IgD-negative memory B cell (primary cell): Measurements from ENCODE around the gene VWA2. TPM values are rescaled to one million over a fixed set of nuclear protein-coding genes. Genes with fewer than 3 reads are reported as not detected.
A peak's percentile ranks its signal among the peaks of the same experiment; 100 is the strongest.

Source experiments
- H3K27ac Mint-ChIP-seq, 3 donors: one replicate each; pipeline ENCODE4 v1.8.0; 2020 to 2022; ENCODE audit warnings: mild to moderate bottlenecking in 3 of 3, mixed read lengths in 3 of 3, moderate library complexity in 1 of 3
- H3K27me3 Mint-ChIP-seq: one replicate; pipeline ENCODE4 v1.8.0; 2021; ENCODE audit warnings: mixed read lengths
- H3K36me3 Mint-ChIP-seq: one replicate; pipeline ENCODE4 v1.8.0; 2020; ENCODE audit warnings: mild to moderate bottlenecking, mixed read lengths
- H3K4me1 Mint-ChIP-seq, 3 donors: one replicate each; pipeline ENCODE4 v1.8.0; 2020 to 2022; ENCODE audit warnings: mixed read lengths in 3 of 3, mild to moderate bottlenecking in 1 of 3
- H3K4me3 Mint-ChIP-seq, 4 donors: one replicate each; pipeline ENCODE4 v1.8.0; 2020 to 2022; ENCODE audit warnings: mild to moderate bottlenecking in 4 of 4, mixed read lengths in 4 of 4, moderate library complexity in 3 of 4
- H3K9me3 Mint-ChIP-seq, 3 donors: one replicate each; pipeline ENCODE4 v1.8.0; 2020 to 2021; ENCODE audit warnings: mixed read lengths in 3 of 3, mild to moderate bottlenecking in 1 of 3
- polyA plus RNA-seq: library from polyadenylated mRNA; unstranded; fragments of 300-500 nt; fragmentation: Illumina TruSeq; gene quantifications from one replicate; pipeline ENCODE4 v1.2.3, GENCODE V29; 2021

The VWA2 gene, protein sequence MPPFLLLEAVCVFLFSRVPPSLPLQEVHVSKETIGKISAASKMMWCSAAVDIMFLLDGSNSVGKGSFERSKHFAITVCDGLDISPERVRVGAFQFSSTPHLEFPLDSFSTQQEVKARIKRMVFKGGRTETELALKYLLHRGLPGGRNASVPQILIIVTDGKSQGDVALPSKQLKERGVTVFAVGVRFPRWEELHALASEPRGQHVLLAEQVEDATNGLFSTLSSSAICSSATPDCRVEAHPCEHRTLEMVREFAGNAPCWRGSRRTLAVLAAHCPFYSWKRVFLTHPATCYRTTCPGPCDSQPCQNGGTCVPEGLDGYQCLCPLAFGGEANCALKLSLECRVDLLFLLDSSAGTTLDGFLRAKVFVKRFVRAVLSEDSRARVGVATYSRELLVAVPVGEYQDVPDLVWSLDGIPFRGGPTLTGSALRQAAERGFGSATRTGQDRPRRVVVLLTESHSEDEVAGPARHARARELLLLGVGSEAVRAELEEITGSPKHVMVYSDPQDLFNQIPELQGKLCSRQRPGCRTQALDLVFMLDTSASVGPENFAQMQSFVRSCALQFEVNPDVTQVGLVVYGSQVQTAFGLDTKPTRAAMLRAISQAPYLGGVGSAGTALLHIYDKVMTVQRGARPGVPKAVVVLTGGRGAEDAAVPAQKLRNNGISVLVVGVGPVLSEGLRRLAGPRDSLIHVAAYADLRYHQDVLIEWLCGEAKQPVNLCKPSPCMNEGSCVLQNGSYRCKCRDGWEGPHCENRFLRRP
- not detected for polyA plus RNA-seq

DNA sequence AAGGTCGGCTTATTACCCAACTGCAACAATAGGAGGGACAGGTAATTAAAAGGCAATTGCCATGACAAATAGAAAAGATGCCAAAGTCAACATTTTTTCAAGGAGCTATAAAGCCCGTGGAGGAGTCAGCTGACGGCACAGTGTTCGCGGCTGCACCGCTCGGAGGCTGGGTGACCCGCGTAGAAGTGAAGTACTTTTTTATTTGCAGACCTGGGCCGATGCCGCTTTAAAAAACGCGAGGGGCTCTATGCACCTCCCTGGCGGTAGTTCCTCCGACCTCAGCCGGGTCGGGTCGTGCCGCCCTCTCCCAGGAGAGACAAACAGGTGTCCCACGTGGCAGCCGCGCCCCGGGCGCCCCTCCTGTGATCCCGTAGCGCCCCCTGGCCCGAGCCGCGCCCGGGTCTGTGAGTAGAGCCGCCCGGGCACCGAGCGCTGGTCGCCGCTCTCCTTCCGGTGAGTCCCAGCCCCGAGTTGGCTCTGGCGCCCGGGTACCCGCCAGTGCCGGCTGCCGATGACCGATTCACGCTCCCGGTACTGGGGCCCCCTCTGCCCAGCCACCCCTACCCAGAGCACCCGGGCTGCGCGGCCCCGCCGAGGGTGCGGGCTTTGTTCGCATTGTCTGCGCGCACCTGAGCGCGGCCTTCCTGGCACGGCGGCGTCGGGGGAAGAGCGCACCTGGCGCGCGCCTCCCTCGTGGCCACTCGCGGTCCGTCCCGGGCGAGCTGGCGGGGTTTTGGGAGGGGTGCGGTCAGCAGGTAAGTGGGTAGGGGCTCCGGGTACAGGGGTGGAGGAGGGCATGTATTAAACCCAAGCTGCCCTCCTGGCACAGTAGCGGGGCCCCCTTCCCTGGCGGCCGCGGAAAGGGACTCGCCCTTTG lies at the start of gene VWA2:
Gene VWA2, plus strand, starts transcription at position 138 of the 877 bp plus-strand sequence. CDS start 9,460 bp downstream, outside the sequence.
- Mint-ChIP-seq H3K27ac (no peak within 1 kb of the TSS), H3K36me3 (peaks cover 2% of the 10 kb centered on the region), H3K4me3 (peak within 1 kb of the TSS in 3 of 4 donors; percentile 50 to 77 (median 63)), H3K27me3 (peaks cover 35% of the 10 kb centered on the region), H3K9me3 (no peaks in the 10 kb centered on the region), H3K4me1 (peaks cover 2 to 6% (median 4%) of the 10 kb centered on the region in 3 donors)

DNA sequence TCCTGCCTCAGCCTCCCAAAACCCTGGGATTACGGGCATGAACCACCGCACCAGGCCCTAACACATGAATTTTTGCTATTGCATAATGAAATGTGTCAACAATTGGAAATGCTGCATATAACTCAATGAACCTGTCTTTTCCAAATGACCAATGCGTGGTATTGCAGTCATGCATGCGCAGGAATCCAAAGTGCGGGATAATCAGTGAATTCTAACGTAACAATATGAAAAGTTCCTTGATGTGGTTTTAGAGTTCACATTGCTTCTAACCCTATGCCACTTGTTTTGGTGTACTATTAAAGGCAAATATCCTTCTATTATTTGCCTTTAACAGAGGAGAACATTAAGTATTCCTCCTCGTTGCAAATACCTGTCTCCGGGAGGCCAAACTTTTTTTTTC lies 49.4 kb upstream of the VWA2 start:
- Mint-ChIP-seq H3K9me3 (no peaks in the 10 kb centered on the region), H3K27me3 (peaks cover 5% of the 10 kb centered on the region), H3K4me1 (peaks cover 0 to 15% (median 7%) of the 10 kb centered on the region in 3 donors), H3K27ac (no peak overlapping the region), H3K4me3 (no peak overlapping the region), H3K36me3 (peaks cover under 1% of the 10 kb centered on the region)

DNA sequence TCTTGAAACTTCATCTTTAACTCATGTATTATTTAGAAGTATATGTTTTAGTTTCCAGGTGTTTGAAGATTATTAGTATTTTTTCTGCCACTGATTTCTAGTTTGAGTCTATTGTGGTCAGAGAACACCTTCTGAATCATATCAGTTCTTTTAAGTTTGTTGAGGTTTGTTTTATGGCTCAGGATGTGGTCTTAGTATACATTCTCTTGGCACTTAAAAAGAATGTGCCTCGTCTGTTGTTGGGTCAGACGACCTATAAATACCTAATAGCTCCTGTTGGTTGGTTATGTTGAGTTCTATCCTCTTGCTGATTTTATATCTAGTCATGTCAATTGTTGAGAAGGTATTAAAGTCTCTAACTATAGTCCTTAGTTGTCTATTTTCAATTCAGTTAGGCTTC lies 44.0 kb upstream of the VWA2 start:
- peaks cover 1% of the 10 kb centered on the region for H3K27me3 Mint-ChIP-seq
- no peak overlapping the region for H3K4me3 Mint-ChIP-seq
- no peaks in the 10 kb centered on the region for H3K4me1 Mint-ChIP-seq
- no peak overlapping the region for H3K27ac Mint-ChIP-seq
- no peaks in the 10 kb centered on the region for H3K36me3 Mint-ChIP-seq
- H3K9me3 Mint-ChIP-seq = peaks cover 0 to 3% (median 0%) of the 10 kb centered on the region in 3 donors

DNA sequence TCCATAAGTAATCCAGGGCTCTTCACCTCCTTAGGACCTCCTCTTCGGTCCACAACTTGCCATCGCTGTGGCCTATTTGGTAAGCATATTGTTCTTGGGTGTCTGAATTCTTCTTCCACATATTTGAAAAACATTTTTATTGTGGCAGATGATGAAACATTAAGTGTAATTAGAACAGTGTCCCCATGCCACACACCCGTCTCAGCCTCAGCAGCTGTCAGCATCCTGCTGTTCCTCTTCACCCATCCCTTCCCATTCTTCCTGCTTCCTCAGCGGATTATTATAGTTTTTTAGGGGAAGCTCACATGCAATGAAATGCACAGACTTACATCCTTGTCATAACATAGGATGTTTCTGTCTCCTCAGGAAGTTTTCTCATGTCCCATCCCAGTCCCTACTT lies 39.8 kb upstream of the VWA2 start:
- H3K27me3 Mint-ChIP-seq = peaks cover 9% of the 10 kb centered on the region
- no peaks in the 10 kb centered on the region for H3K36me3 Mint-ChIP-seq
- no peak overlapping the region for H3K27ac Mint-ChIP-seq
- H3K9me3 Mint-ChIP-seq = peaks cover 0 to 3% (median 0%) of the 10 kb centered on the region in 3 donors
- H3K4me3 Mint-ChIP-seq = no peak overlapping the region
- no peaks in the 10 kb centered on the region for H3K4me1 Mint-ChIP-seq

DNA sequence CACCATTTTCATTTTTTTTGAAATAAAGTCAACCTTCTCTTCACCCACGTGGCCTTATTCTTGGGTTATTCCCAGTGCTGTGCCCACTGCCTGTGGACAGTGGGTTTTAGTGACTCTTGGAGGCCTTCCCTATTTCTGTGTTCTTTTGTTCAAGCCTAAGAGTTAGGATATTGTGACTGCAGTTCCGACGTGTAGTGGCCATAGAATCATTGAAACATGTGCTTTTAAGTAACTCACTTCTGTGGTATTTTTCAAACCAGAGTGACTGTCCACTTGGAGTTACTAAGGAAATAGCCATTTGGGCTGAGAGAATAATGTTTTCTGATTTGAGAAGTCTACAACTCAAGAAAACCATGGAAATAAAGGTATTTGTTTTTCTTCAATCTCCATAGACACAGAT lies 36.2 kb upstream of the VWA2 start:
- H3K9me3 Mint-ChIP-seq = no peaks in the 10 kb centered on the region
- H3K27me3 Mint-ChIP-seq = peaks cover 8% of the 10 kb centered on the region
- H3K4me3 Mint-ChIP-seq = no peak overlapping the region
- peaks cover 0 to 1% (median 0%) of the 10 kb centered on the region in 3 donors for H3K4me1 Mint-ChIP-seq
- H3K36me3 Mint-ChIP-seq = no peaks in the 10 kb centered on the region
- H3K27ac Mint-ChIP-seq = peak overlapping the region in 1 of 3 donors; percentile 54

DNA sequence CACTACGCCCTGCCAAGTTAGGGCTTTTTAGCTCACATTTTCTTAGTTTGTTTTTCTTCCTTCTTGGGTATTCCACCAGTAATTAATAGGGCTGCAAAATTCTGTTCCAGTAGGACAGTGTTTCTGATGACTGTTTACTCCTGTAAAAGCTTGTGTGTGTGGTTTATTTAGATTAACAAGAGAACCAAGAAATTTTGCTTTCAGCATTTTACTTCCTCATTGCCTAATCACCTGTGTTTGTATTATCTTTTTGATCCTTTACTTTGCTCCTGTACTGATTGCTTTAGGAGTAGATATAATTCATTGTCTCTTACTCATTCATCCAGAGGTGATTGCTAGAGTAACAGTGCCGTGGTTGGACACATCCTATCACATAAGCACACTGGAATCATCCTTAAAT lies 32.2 kb upstream of the VWA2 start:
- H3K4me1 Mint-ChIP-seq = peaks cover 0 to 1% (median 0%) of the 10 kb centered on the region in 3 donors
- H3K27ac Mint-ChIP-seq = no peak overlapping the region
- no peaks in the 10 kb centered on the region for H3K36me3 Mint-ChIP-seq
- peaks cover 11% of the 10 kb centered on the region for H3K27me3 Mint-ChIP-seq
- no peak overlapping the region for H3K4me3 Mint-ChIP-seq
- no peaks in the 10 kb centered on the region for H3K9me3 Mint-ChIP-seq

DNA sequence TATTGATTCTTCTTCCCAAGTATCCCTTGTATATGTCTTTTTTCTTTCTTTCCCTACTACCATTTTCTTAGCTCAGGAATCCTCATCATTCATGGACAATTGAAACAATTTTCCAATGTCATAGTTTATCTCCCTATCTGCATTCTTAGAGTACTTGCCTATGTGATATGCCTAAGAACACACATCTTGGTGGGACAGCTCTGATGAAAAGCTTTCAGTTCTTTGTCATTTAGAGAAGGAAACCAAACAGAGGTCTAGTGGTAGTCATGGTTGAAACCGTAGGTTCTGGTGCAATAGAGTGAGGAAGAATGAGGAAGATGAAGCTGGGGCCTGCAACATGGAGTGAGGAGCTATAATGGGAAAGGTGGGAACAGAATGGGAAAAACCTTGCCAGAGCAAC lies 31.7 kb upstream of the VWA2 start:
- no peak overlapping the region for H3K4me3 Mint-ChIP-seq
- H3K27me3 Mint-ChIP-seq = peaks cover 11% of the 10 kb centered on the region
- no peaks in the 10 kb centered on the region for H3K9me3 Mint-ChIP-seq
- H3K27ac Mint-ChIP-seq = no peak overlapping the region
- H3K36me3 Mint-ChIP-seq = no peaks in the 10 kb centered on the region
- peaks cover 0 to 1% (median 0%) of the 10 kb centered on the region in 3 donors for H3K4me1 Mint-ChIP-seq

DNA sequence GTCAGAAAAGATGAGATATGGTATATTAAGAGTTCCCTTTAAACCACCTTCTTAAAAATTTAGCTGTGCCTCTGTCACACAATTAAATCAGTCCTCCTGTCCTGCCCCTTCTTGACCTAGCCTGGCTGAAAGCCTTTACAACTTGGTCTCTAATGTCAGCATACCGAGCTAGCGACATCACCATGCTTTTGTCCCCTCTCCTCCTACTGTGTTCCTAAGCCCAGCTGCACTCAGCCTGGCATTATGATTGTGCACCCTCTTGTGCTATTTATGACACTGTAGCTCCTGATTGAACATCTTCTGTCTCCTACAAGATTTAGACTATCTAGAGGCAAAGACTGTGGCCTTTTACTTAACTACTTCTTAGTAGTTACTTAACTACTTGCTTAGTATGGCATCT lies 30.7 kb upstream of the VWA2 start:
- Mint-ChIP-seq H3K4me3 (no peak overlapping the region), H3K9me3 (no peaks in the 10 kb centered on the region), H3K4me1 (peaks cover 0 to 1% (median 0%) of the 10 kb centered on the region in 3 donors), H3K27me3 (peaks cover 11% of the 10 kb centered on the region), H3K36me3 (no peaks in the 10 kb centered on the region), H3K27ac (no peak overlapping the region)

DNA sequence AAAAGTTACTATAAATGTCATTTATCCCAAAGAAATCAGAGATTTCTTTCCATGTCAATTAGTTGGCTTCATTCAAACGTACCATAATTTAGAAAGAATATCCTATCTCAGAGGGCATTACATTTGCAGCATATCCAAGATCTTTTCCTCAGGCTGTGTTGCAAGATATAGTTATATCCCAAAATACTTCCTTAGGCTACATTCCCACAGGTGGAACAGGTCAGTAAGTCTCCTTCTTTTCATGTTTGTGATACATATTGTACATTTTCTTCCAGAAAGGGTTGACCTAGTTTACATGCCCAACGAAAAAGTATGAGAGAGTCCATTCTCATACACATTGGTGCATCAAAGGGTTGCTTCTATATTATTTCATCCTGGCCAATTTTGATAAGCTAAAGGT lies 26.9 kb upstream of the VWA2 start:
- H3K4me1 Mint-ChIP-seq = no peaks in the 10 kb centered on the region
- no peak overlapping the region for H3K27ac Mint-ChIP-seq
- peaks cover 9% of the 10 kb centered on the region for H3K27me3 Mint-ChIP-seq
- peaks cover 0 to 3% (median 2%) of the 10 kb centered on the region in 3 donors for H3K9me3 Mint-ChIP-seq
- H3K4me3 Mint-ChIP-seq = no peak overlapping the region
- no peaks in the 10 kb centered on the region for H3K36me3 Mint-ChIP-seq

DNA sequence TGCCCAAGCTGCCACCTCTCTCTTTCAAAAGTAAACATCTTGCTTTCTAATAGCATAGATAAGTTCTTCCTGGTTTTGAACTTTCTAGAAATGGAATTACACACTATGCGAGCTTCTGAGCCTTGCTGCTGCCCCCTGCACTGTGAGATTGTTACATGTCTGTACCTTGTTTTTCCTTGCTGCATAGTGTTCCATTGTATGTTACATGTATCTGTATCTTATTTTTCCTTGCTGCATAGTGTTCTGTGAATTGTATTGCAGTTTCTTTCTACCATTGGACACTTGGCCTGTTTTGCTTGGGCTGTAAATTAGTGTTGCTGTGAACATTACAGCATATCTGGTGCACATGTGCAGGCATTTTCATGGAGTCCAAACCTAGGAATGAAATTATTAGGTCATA lies 24.0 kb upstream of the VWA2 start:
- Mint-ChIP-seq H3K4me3 (no peak overlapping the region), H3K27me3 (peaks cover 11% of the 10 kb centered on the region), H3K27ac (no peak overlapping the region), H3K4me1 (no peaks in the 10 kb centered on the region), H3K36me3 (no peaks in the 10 kb centered on the region), H3K9me3 (peaks cover 0 to 3% (median 2%) of the 10 kb centered on the region in 3 donors)

DNA sequence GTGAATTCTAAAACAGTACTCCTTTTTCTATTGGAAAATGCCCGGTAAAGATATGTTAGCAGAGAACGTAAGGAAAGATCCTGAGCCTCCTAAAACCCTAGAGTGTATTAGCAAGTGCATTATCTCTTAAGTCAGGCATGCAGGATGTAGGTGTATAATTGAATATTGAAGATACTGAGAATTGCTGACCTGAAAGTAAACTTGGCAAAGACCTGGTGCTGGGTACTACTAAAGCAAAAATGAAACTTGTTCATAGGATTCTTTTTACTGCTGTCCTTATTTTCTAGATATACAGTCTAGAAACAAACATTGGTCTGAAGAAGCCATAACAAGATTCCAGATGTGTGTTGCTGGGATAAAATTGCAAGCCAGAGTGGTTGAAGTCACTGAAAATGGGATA lies 18.8 kb upstream of the VWA2 start:
- H3K9me3 Mint-ChIP-seq = peaks cover 0 to 3% (median 2%) of the 10 kb centered on the region in 3 donors
- H3K27ac Mint-ChIP-seq = no peak overlapping the region
- no peaks in the 10 kb centered on the region for H3K4me1 Mint-ChIP-seq
- H3K4me3 Mint-ChIP-seq = no peak overlapping the region
- peaks cover 8% of the 10 kb centered on the region for H3K27me3 Mint-ChIP-seq
- no peaks in the 10 kb centered on the region for H3K36me3 Mint-ChIP-seq

DNA sequence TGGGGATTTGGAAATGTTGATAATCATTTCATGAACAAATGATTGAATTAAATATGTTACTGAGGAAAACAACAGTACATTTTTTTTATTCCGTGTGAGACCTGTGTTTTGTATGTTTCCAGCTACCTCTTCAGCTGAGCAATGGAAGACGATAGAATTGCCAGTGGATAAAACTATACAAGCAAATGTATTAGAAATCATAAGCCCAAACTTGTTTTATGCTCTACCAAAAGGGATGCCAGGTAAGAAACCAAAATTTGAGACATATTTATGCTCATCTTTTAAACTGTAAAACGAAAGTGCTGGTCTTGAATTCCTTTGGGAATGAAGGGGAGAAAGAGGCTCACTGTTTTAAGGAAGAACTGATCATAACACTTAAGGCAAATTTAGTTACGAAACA lies 17.8 kb upstream of the VWA2 start:
- H3K27me3 Mint-ChIP-seq = peaks cover 8% of the 10 kb centered on the region

DNA sequence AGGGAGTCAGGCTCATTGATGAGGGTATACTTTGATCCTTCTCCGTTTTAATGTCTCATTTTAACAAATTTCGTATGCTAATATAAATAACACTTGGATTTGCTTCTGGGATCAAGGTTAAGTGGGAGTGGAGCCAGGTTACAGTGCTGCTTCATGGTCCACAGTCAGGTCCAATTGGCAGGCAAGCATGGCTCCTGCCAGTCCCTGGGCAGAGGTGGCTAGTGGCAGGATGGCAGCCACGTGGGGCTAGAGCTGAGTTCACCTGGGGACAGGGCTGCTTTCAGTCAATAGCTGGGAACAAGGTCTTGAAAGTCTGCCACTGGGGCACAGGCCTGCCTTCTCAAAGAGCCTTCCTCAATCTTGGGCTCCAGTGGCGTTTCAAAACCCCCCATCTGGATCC lies 16.0 kb upstream of the VWA2 start:
- Mint-ChIP-seq H3K4me1 (no peaks in the 10 kb centered on the region), H3K27ac (no peak overlapping the region), H3K36me3 (no peaks in the 10 kb centered on the region), H3K4me3 (no peak overlapping the region), H3K27me3 (peaks cover 8% of the 10 kb centered on the region), H3K9me3 (no peaks in the 10 kb centered on the region)

More for the DNA sequence above, 17.8 kb upstream of the VWA2 start:
- Mint-ChIP-seq H3K27ac (no peak overlapping the region), H3K36me3 (no peaks in the 10 kb centered on the region), H3K9me3 (peaks cover 0 to 3% (median 2%) of the 10 kb centered on the region in 3 donors), H3K4me1 (no peaks in the 10 kb centered on the region), H3K4me3 (no peak overlapping the region)

DNA sequence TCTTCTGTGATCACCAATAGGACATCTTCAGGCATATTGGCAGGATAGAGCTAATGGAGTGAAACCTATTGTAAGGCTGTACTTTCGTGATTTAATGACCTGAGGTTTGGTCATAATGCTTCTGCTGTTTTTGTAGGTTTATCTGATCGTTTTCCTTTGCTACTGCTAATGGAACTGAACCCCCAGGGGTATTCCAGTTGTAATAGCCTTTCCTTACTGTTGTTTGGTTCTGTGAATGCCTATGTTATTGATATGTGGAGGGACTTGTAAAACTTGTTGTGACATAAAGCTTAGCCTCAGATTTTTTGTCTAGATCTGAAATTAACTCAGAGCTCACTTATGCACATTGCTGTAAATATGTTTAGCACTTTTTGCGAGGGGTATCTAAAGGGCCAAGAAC lies 10.9 kb upstream of the VWA2 start:
- H3K4me3 Mint-ChIP-seq = no peak overlapping the region
- H3K9me3 Mint-ChIP-seq = no peaks in the 10 kb centered on the region
- no peaks in the 10 kb centered on the region for H3K36me3 Mint-ChIP-seq
- H3K27ac Mint-ChIP-seq = no peak overlapping the region
- peaks cover 9% of the 10 kb centered on the region for H3K27me3 Mint-ChIP-seq
- no peaks in the 10 kb centered on the region for H3K4me1 Mint-ChIP-seq
